Trophoblast cell (in vitro differentiated cells and primary cell): ENCODE data around the gene PCIF1.

Source experiments
- DNase-seq, 2 donors: peaks; one replicate each; pipeline ENCODE4 v3.0.0-alpha.2; 2016
- H2AFZ ChIP-seq: 2 replicates; pipeline ENCODE4 v1.6.1; 2013; ENCODE audit warnings: low read length, moderate library complexity, mild to moderate bottlenecking; ENCODE audit not compliant: insufficient read depth, poor library complexity
- H2AK5ac ChIP-seq: 2 replicates; pipeline ENCODE4 v1.6.1; 2013; ENCODE audit warnings: mild to moderate bottlenecking, low read length
- H2BK120ac ChIP-seq: 2 replicates; pipeline ENCODE4 v1.6.1; 2013; ENCODE audit warnings: low read length, mild to moderate bottlenecking, moderate library complexity; ENCODE audit not compliant: insufficient read depth, poor library complexity
- H2BK12ac ChIP-seq: 2 replicates; pipeline ENCODE4 v1.6.1; 2013; ENCODE audit warnings: mild to moderate bottlenecking, low read length, moderate library complexity
- H2BK5ac ChIP-seq: 2 replicates; pipeline ENCODE4 v1.6.1; 2013; ENCODE audit warnings: low read length, low read depth, moderate library complexity, mild to moderate bottlenecking; ENCODE audit not compliant: poor library complexity
- H3K14ac ChIP-seq: 2 replicates; pipeline ENCODE4 v1.6.1; 2013; ENCODE audit warnings: mild to moderate bottlenecking, low read length
- H3K18ac ChIP-seq: 2 replicates; pipeline ENCODE4 v1.6.1; 2013; ENCODE audit warnings: mild to moderate bottlenecking, low read length
- H3K23ac ChIP-seq: 2 replicates; pipeline ENCODE4 v1.6.1; 2013; ENCODE audit warnings: low read length
- H3K27ac ChIP-seq: 2 replicates; pipeline ENCODE4 v1.5.1; 2013; ENCODE audit warnings: low read depth, mild to moderate bottlenecking, inconsistent platforms, low read length, moderate library complexity
- H3K27me3 ChIP-seq: 2 replicates; pipeline ENCODE4 v1.6.1; 2013; ENCODE audit warnings: inconsistent platforms, mild to moderate bottlenecking, low read length, moderate library complexity; ENCODE audit not compliant: insufficient read depth
- H3K36me3 ChIP-seq, 2 experiments: 1 replicate in 1 of 2; 2 replicates in 1 of 2; pipeline ENCODE4 v1.6.1; 2013; ENCODE audit warnings: low read length in 2 of 2, mild to moderate bottlenecking in 2 of 2, moderate library complexity in 1 of 2; ENCODE audit not compliant: insufficient read depth in 2 of 2, control insufficient read depth in 1 of 2
- H3K4ac ChIP-seq: 2 replicates; pipeline ENCODE4 v1.6.1; 2013; ENCODE audit warnings: low read depth, mild to moderate bottlenecking, low read length, moderate library complexity
- H3K4me1 ChIP-seq, 2 experiments: 1 replicate in 1 of 2; 2 replicates in 1 of 2; pipeline ENCODE4 v1.6.1; 2013; ENCODE audit warnings: low read length in 2 of 2, mild to moderate bottlenecking in 2 of 2, moderate library complexity in 1 of 2; ENCODE audit not compliant: insufficient read depth in 2 of 2, control insufficient read depth in 1 of 2
- H3K4me2 ChIP-seq: 2 replicates; pipeline ENCODE4 v1.6.1; 2013; ENCODE audit warnings: inconsistent platforms, mild to moderate bottlenecking, low read length, moderate library complexity
- H3K4me3 ChIP-seq: 2 replicates; pipeline ENCODE4 v1.5.1; 2013; ENCODE audit warnings: mild to moderate bottlenecking, low read depth, low read length, inconsistent platforms
- H3K79me1 ChIP-seq: one replicate; pipeline ENCODE4 v1.6.1; 2013; ENCODE audit warnings: low read length
- H3K79me2 ChIP-seq: 2 replicates; pipeline ENCODE4 v1.6.1; 2013; ENCODE audit warnings: low read length, mild to moderate bottlenecking; ENCODE audit not compliant: control insufficient read depth, insufficient read depth, poor library complexity
- H3K9ac ChIP-seq: 2 replicates; pipeline ENCODE4 v1.6.1; 2013; ENCODE audit warnings: mild to moderate bottlenecking, low read length
- H3K9me3 ChIP-seq: 2 replicates; pipeline ENCODE4 v1.6.1; 2013; ENCODE audit warnings: low read depth, mild to moderate bottlenecking, control low read depth, inconsistent platforms, low read length; ENCODE audit not compliant: insufficient read depth
- H4K12ac ChIP-seq: 2 replicates; pipeline ENCODE4 v1.6.1; 2013; ENCODE audit warnings: low read depth, mild to moderate bottlenecking, low read length, moderate library complexity
- H4K8ac ChIP-seq: 2 replicates; pipeline ENCODE4 v1.6.1; 2013; ENCODE audit warnings: low read depth, mild to moderate bottlenecking, low read length, moderate library complexity
- H4K91ac ChIP-seq: one replicate; pipeline ENCODE4 v1.6.1; 2013; ENCODE audit warnings: low read depth, mild to moderate bottlenecking, low read length, moderate library complexity
- WGBS: extraction: QIAGEN DNeasy Blood & Tissue Kit; methylation state at CpG from one replicate; pipeline ENCODE4 v1.1.7; 2013; ENCODE audit warnings: missing lambda C conversion rate; ENCODE audit not compliant: insufficient read length, insufficient coverage; ENCODE audit errors: extremely low coverage; 5-methylcytosine and 5-hydroxymethylcytosine counted together

The PCIF1 gene

GRCh38 chr20:45997187-45997586, 62.7 kb downstream of the PCIF1 start:
- Histone ChIP-seq H3K18ac (no peak overlapping the region), H3K4me2 (no peak overlapping the region), H2AFZ (no peak overlapping the region), H3K9me3 (no peaks in the 10 kb centered on the region), H3K9ac (no peak overlapping the region), H2AK5ac (no peak overlapping the region), H4K12ac (no peak overlapping the region), H3K4ac (no peak overlapping the region), H3K23ac (no peak overlapping the region), H3K27ac (no peak overlapping the region), H2BK5ac (no peak overlapping the region), H3K4me1 (peaks cover 13 to 32% of the 10 kb centered on the region in 2 experiments), H4K8ac (no peak overlapping the region), H3K14ac (no peak overlapping the region), H2BK120ac (no peak overlapping the region), H4K91ac (no peak overlapping the region), H3K27me3 (no peaks in the 10 kb centered on the region), H3K79me2 (no peaks in the 10 kb centered on the region), H3K4me3 (no peak overlapping the region), H2BK12ac (peak overlapping the region; percentile 11), H3K36me3 (no peaks in the 10 kb centered on the region), H3K79me1 (peaks cover 16% of the 10 kb centered on the region)
- no peak for DNase-seq
- WGBS: no CpG with 5 or more reads among the region's 3 CpGs
